Right lobe of liver (tissue), 6 donors: Measurements from ENCODE around the gene CDK14. TPM values are rescaled to one million over a fixed set of nuclear protein-coding genes. Genes with fewer than 3 reads are reported as not detected.

ENCODE experiments used
- ATAC-seq, 4 donors: fragments of 200-7000 bp; cut with Tn5 transposase; one replicate each; pipeline ENCODE4 v1.9.1; 2020; ENCODE audit warnings: mild to moderate bottlenecking in 4 of 4, moderate library complexity in 4 of 4
- DNase-seq, 3 donors: peaks; one replicate each; pipeline ENCODE4 v3.0.0-alpha.2; 2020
- H3K27ac ChIP-seq, 3 donors: fragments of 200-600 bp; one replicate each; pipeline ENCODE4 v1.8.0; 2022
- H3K27me3 ChIP-seq, 2 donors: fragments of 200-600 bp; one replicate each; pipeline ENCODE4 v1.8.0; 2022
- H3K36me3 ChIP-seq, 4 donors: fragments of 200-600 bp; sonication (generic) in 1 of 4; one replicate each; pipeline versions ENCODE4 v1.5.1 to v1.8.0; 2017 to 2022; ENCODE audit warnings: control low read depth in 1 of 4
- H3K4me1 ChIP-seq, 4 donors: fragments of 200-600 bp; sonication (generic) in 1 of 4; one replicate each; pipeline versions ENCODE4 v1.5.1 to v1.8.0; 2017 to 2022; ENCODE audit warnings: control low read depth in 1 of 4
- H3K4me3 ChIP-seq, 3 donors: fragments of 200-600 bp; one replicate each; pipeline ENCODE4 v1.8.0; 2022
- H3K9me3 ChIP-seq, 4 donors: fragments of 200-600 bp; sonication (generic) in 1 of 4; one replicate each; pipeline versions ENCODE4 v1.5.1 to v1.8.0; 2017 to 2022; ENCODE audit warnings: control low read depth in 1 of 4
- POLR2A ChIP-seq: fragments of 450-650 bp; IDR thresholded peaks from one replicate; pipeline ENCODE4 v1.6.1; 2017; ENCODE audit warnings: antibody characterized with exemption, mild to moderate bottlenecking
- WGBS: methylation state at CpG from one replicate; pipeline ENCODE4 v1.1.6; 2018; ENCODE audit warnings: low coverage, low lambda C conversion rate; ENCODE audit not compliant: insufficient coverage; ENCODE audit errors: missing lambda C conversion rate; 5-methylcytosine and 5-hydroxymethylcytosine counted together
- intact Hi-C, 2 donors: fragments of 100-400 bp; cut with DNase I; formaldehyde crosslinking; loops; one replicate each; pipeline versions ENCODE4 v1.11.2 to v1.14.1; 2022
- total RNA-seq, 6 experiments: library from RNA; depleted of rRNA in 2 of 6; stranded (reverse); fragments of >200 nt in 2 of 6; fragmentation: NEBNext Ultra II Directional in 3 of 6; extraction: Animal tissue kit (Norgen Biotek cat#: 25700) in 3 of 6; gene quantifications; one replicate each; pipeline versions ENCODE4 v1.1.0 to v1.2.4, GENCODE V29; 2016 to 2023
- TF ChIP-seq, protein P1 (sequence below), 4 donors: fragments of 200-600 bp in 3 of 4; fragments of 450-650 bp in 1 of 4; IDR thresholded peaks; one replicate each; pipeline versions ENCODE4 v1.5.1 to v1.8.0; 2016 to 2022; ENCODE audit warnings: antibody characterized with exemption in 4 of 4, mild to moderate bottlenecking in 2 of 4
- donor health status: DM: no; HTN: yes; CAD: no.
- donor health status: DM: no; HTN: no; CAD: no.
- donor health status: DM: no; HTN: no; CAD: no.
- donor health status: DM: no; HTN: yes; CAD: no.
- donor health status: DM: no; HTN: yes; CAD: no.

Gene CDK14
- total RNA-seq, 6 experiments from 2014 or later, result 12.6 to 28.7 (median 17.9) TPM

GRCh38 chr7:91079487-91079886, 483.4 kb downstream of the CDK14 start:
- no peaks in the 10 kb centered on the region for H3K4me1 ChIP-seq
- no peaks in the 10 kb centered on the region for H3K36me3 ChIP-seq
- intact Hi-C loops, result no loop called here
- H3K27ac ChIP-seq, result no peak overlapping the region
- TF ChIP-seq, protein P1, sequence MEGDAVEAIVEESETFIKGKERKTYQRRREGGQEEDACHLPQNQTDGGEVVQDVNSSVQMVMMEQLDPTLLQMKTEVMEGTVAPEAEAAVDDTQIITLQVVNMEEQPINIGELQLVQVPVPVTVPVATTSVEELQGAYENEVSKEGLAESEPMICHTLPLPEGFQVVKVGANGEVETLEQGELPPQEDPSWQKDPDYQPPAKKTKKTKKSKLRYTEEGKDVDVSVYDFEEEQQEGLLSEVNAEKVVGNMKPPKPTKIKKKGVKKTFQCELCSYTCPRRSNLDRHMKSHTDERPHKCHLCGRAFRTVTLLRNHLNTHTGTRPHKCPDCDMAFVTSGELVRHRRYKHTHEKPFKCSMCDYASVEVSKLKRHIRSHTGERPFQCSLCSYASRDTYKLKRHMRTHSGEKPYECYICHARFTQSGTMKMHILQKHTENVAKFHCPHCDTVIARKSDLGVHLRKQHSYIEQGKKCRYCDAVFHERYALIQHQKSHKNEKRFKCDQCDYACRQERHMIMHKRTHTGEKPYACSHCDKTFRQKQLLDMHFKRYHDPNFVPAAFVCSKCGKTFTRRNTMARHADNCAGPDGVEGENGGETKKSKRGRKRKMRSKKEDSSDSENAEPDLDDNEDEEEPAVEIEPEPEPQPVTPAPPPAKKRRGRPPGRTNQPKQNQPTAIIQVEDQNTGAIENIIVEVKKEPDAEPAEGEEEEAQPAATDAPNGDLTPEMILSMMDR (IDR thresholded peaks at IDR 0.05), result no peak
- TF ChIP-seq POLR2A, result no peak
- ATAC-seq (no peak), DNase-seq (no peak)
- H3K27me3 ChIP-seq, result no peaks in the 10 kb centered on the region
- no peaks in the 10 kb centered on the region for H3K9me3 ChIP-seq
- no peak overlapping the region for H3K4me3 ChIP-seq
- 53% methylated on average over 3 of the region's 3 CpGs for WGBS

DNA sequence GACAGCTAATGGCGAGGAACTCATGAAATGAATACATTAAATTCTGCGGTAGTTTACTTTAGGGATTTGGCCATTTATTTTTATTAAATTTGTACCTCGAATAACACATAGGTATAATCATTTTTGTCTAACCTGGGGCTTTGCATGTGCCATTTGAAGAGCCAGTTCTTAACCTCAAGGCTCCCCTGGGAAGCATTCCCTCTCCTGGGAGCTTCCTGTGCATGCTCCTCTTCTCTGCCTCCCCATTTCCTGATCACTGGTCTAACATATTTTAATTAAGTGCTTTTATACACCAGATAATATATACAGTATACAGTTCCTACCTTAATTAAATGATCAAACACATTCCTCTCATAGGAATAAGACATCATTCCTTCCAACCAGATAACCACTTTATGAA, 484.2 kb downstream of the CDK14 start:
- Histone ChIP-seq H3K4me3 (no peak overlapping the region), H3K27me3 (no peaks in the 10 kb centered on the region), H3K9me3 (no peaks in the 10 kb centered on the region), H3K36me3 (no peaks in the 10 kb centered on the region), H3K27ac (no peak overlapping the region), H3K4me1 (no peaks in the 10 kb centered on the region)
- ATAC-seq (no peak), DNase-seq (no peak)
- 97% methylated on average over 3 of the region's 3 CpGs for WGBS
- TF ChIP-seq, protein P1 (IDR thresholded peaks at IDR 0.05), result no peak
- TF ChIP-seq POLR2A, result no peak
- intact Hi-C loops, result no loop called here

DNA sequence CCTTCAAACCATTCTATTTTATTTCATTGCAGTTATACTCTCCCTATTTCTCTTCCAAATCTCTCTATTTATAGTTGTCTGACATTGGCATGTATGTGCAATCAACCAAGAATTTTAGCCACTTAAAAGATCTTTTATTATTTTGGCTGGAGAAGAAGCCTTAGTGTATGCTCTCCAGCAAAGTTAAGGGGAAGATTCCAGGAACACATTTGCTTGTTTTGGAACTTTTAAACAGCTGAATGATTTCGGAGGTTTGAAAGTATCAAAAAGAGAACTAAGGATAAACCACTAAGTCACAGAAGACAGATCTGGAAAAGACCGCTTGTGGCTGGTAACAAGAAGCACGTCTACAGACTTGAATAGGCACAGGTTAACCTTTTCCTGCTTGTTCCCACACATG, 485.9 kb downstream of the CDK14 start:
- Histone ChIP-seq H3K4me3 (no peak overlapping the region), H3K9me3 (no peaks in the 10 kb centered on the region), H3K4me1 (no peaks in the 10 kb centered on the region), H3K27me3 (no peaks in the 10 kb centered on the region), H3K36me3 (no peaks in the 10 kb centered on the region), H3K27ac (no peak overlapping the region)
- intact Hi-C loops, result no loop called here
- ATAC-seq (no peak), DNase-seq (no peak)
- 33% methylated on average over 3 of the region's 3 CpGs for WGBS
- TF ChIP-seq POLR2A, result no peak
- TF ChIP-seq, protein P1 (IDR thresholded peaks at IDR 0.05), result no peak

DNA sequence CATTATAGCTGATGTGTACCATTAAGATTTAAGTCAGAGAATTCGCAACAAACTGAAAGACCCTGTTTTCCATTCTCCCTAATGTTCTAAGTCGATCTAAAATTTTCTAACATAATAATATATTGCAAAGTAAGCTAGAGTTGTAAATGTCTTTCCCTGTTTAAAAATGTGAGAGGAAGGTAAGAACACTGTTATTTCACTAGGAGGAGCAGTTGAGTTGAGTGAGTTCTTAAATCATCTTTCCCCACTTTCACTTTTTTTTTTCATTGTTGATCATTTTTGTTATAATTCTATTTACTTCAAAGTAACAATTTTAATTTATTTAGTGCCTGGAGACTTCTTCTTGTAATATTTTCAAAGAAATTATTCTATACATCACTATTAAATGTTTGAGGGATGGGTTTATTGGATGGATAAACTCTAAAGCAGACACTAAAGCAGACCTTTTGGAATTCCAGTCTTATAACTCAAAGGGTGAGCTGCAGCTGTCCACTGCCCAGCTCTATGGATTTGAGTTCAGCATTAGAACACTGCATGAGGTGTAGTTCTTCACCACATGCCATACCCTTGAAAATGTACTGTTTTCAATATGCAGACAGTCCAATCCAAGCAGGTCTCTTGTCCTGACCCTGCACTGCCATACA, 486.9 kb downstream of the CDK14 start:
- no peak overlapping the region for H3K4me3 ChIP-seq
- intact Hi-C loops, result no loop called here

More for the DNA sequence above, 486.9 kb downstream of the CDK14 start:
- WGBS, result 44% methylated on average over 2 of the region's 2 CpGs
- H3K36me3 ChIP-seq, result no peaks in the 10 kb centered on the region
- ATAC-seq, result peak in 1 of 4 donors; percentile 54
- TF ChIP-seq, protein P1 (IDR thresholded peaks at IDR 0.05), result peak; percentile 16 to 61 (median 48)
- no peak for TF ChIP-seq POLR2A
- no peak overlapping the region for H3K27ac ChIP-seq
- no peaks in the 10 kb centered on the region for H3K9me3 ChIP-seq
- H3K27me3 ChIP-seq, result no peaks in the 10 kb centered on the region
- DNase-seq, result no peak
- H3K4me1 ChIP-seq, result no peaks in the 10 kb centered on the region
